GM12874 (cell line): ENCODE results near the gene DNAI2.

Source experiments
- TF ChIP-seq, protein P1 (sequence below): IDR thresholded peaks from 2 replicates; pipeline ENCODE4 v1.5.1; 2011; ENCODE audit warnings: low read depth, mild to moderate bottlenecking, control low read depth, low read length, moderate library complexity; ENCODE audit not compliant: insufficient read depth

DNAI2 gene

DNA sequence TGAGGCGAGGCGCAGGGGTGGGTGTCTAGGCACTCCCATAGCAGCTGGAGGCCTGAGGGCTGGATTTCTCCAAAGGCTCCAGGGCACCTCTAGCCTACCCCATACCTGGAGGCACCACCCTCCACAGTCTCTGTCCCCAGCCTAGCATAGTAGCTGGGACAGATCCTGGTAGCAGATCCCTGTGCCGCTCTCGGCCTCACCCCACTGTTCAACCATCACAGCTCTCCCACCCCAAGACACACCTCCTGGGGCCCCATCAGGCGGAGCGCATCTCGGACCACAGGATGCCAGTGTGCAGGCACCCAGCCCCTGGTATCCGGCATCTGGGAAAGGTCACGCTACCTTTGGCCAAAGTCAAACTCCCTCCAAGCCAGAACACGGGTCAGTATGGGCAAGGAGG, 80.5 kb downstream of the DNAI2 start:
- TF ChIP-seq, protein P1, sequence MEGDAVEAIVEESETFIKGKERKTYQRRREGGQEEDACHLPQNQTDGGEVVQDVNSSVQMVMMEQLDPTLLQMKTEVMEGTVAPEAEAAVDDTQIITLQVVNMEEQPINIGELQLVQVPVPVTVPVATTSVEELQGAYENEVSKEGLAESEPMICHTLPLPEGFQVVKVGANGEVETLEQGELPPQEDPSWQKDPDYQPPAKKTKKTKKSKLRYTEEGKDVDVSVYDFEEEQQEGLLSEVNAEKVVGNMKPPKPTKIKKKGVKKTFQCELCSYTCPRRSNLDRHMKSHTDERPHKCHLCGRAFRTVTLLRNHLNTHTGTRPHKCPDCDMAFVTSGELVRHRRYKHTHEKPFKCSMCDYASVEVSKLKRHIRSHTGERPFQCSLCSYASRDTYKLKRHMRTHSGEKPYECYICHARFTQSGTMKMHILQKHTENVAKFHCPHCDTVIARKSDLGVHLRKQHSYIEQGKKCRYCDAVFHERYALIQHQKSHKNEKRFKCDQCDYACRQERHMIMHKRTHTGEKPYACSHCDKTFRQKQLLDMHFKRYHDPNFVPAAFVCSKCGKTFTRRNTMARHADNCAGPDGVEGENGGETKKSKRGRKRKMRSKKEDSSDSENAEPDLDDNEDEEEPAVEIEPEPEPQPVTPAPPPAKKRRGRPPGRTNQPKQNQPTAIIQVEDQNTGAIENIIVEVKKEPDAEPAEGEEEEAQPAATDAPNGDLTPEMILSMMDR = no peak

DNA sequence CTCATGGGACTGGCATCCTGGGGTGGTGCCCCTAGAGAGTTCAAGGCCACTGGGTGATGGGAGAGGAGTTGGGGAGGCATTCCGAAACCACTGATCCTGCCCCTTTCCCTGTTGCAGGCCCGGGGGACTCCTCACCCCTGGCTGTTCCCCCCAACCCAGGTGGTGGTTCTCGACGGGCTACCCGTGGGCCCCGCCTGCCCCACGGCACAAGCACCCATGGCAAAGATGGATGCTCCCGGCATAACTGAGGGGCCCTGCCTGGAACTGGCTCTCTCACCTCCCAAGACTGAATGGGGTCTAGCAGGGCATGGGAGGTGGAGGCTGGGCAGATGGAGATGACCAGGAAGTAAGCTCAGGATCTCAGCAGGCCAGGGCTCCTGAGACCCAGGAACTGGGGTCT, 81.0 kb downstream of the DNAI2 start:
- TF ChIP-seq, protein P1 = no peak

DNA sequence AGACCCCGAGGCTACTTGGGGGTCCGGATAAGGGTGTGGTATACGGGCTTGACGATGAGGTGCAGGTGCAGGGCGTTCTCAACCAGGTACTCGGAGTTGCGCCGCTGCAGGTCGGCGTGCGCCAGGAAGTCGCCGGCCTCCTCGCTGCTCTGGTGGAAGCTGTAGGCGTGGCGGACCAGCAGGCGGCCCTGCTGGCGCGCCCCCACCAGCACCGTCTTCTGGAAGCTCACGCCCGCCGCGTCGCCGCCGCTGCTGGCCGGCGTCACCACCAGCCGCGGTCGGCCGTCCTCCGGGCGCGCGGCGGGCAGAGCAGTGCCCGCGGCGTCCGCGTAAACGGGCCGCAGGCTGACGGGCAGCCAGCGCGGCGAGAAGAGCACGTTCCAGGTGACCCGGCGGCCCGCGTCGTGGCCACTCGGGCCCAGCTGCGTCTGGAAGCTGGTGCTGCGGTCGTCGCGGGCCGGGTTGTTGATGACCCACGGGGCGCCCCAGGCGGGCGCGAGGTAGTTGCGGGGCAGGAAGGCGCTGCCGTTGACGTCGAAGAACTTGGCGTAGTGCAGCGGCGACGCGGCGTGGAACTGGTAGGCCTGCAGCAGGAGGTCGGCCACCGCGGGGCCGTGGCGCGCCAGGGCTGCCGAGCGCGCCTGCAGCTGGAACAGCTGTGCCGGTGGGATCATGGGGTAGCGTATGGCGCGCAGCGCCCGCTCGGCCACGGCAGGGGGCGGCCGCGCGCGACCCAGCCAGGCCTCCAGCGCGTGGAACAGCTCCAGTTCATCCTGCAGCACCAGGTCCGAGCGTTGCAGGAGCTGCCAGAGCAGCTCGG, 82.8 kb downstream of the DNAI2 start:
- TF ChIP-seq, protein P1 = no peak

DNA sequence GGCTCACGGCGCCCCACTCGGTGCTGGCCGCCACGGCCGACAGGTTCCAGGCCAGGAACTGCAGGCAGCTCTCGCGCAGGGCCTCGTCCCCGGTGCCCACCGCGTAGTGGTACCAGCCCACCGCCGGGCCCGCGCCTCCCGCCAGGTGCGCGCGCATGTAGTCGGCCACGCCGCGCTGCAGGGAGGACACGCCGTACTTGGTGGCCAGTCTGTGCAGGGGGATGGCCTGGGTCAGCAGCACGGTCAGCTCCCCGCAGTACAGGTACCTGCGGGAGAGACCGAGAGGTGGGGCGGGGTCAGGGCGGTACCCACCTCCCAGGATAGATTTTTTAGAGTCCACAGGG, 83.4 kb downstream of the DNAI2 start:
- TF ChIP-seq, protein P1 = no peak

DNA sequence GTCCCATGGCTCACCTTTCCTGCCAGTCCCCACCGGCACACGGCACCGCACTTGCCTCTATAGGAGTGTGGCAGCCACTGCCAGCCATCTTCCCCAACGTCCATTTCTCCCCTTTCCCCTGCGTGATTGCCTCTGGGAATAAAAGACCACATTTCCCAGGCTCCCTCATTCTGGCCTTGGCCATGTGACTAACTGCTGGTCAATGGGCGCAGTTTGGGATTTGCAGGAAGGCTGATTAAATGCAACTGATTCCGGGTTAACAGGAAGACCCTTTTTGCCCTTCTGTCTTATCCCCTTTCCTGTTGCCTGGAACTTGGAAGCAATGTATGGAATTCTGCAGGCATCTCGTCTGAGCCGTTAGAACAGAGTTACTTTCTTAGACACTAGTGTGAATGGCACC, 84.7 kb downstream of the DNAI2 start:
- TF ChIP-seq, protein P1 = no peak

DNA sequence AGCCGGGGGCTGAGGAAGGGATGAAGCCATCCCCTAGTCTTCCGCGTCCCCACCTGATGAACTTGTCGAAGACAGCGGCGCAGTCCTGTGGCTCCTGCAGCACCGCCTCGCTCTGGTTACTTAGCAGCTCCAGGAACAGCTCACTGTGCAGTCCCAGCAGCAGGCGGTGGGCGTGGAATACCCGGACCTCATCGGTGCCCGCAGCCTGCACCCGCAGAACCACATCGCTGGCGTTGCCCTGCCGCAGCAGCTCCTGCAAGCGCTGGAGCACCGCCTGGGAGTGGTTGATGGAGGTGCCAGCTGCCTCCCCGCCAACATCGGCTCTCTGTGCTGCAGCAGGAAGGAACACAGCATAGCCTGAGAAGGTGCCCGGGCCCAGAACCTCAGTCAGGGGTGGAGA, 85.9 kb downstream of the DNAI2 start:
- TF ChIP-seq, protein P1 = no peak

DNA sequence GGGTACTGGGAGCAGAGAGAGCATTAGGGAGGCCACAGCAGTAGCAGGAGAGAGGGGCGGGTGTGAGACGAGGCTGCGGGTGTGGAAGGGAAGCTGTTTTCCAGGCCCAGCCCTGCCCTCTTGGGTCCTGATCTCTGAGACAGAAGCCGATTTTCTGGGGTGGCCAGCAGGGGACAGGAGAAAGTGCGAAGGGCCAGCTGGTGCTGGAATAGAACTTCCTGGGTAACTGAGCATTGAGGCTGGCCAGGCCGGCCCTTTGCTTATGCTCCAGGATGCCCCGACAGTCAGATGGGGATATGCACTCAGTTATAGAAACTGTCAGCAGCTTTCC, 86.8 kb downstream of the DNAI2 start:
- TF ChIP-seq, protein P1 = no peak
